ENCODE measurements around the gene FHIT.

- TF ChIP-seq SUZ12 (IDR thresholded peaks at IDR 0.05; ENCODE audit: extremely low read depth, insufficient read depth, insufficient read length) (no peak), YY1 (IDR thresholded peaks at IDR 0.05; ENCODE audit: insufficient read depth, insufficient read length) (no peak)
Observed at GRCh38 chr3:59927056-59927455, 1324.2 kb downstream of the FHIT start.
